Endothelial cell of umbilical vein (primary cell): Measurements from ENCODE around the gene LIN28A. TPM values are rescaled to one million over a fixed set of nuclear protein-coding genes. Genes with fewer than 3 reads are reported as not detected.

Source experiments
- BruUV-seq: library from RNA; stranded (reverse); fragments of 400-500 nt; replicated peaks from 2 replicates; lab custom pipeline; 2021; lab: Mats Ljungman, UMichigan
- CTCF ChIA-PET: fragments of 300-600, 350-600 bp; sonication (Branson Sonifier 250); formaldehyde crosslinking; loops from one replicate; lab custom pipeline; 2021; ENCODE audit warnings: antibody characterized with exemption, inconsistent platforms; lab: Charles Lee
- POLR2A ChIA-PET: fragments of 300-600, 350-600 bp; sonication (Branson Sonifier 250); formaldehyde crosslinking; loops from one replicate; lab custom pipeline; 2021; ENCODE audit warnings: antibody characterized with exemption, inconsistent platforms; lab: Charles Lee
- DNase-seq: peaks from one replicate; pipeline ENCODE4 v3.0.0-alpha.2; 2011; ENCODE audit warnings: low read depth, low spot score
- FAIRE-seq: peaks from 2 replicates; lab custom pipeline; 2011; peaks lifted over from hg19 to GRCh38; lab: Jason Lieb, UNC
- H2AFZ ChIP-seq: 2 replicates; pipeline ENCODE4 v1.6.0; 2012; ENCODE audit warnings: low read depth, low read length, control low read depth, inconsistent platforms
- H3K27ac ChIP-seq: 2 replicates; pipeline ENCODE4 v1.5.1; 2011; ENCODE audit warnings: low read depth, mild to moderate bottlenecking, control low read depth, low read length, moderate library complexity; ENCODE audit not compliant: insufficient read depth
- H3K27me3 ChIP-seq, 2 experiments: 2 replicates each; pipeline versions ENCODE4 v1.6.0 to v1.6.1; 2011; ENCODE audit warnings: low read length in 2 of 2, mixed read lengths in 1 of 2; ENCODE audit not compliant: control insufficient read depth in 2 of 2, insufficient read depth in 2 of 2
- H3K36me3 ChIP-seq, 2 experiments: 2 replicates in 1 of 2; 3 replicates in 1 of 2; pipeline ENCODE4 v1.5.1; 2011; ENCODE audit warnings: low read length in 2 of 2, mild to moderate bottlenecking in 1 of 2, moderate library complexity in 1 of 2; ENCODE audit not compliant: control insufficient read depth in 2 of 2, insufficient read depth in 2 of 2; ENCODE audit errors: extremely low read depth in 1 of 2
- H3K4me1 ChIP-seq: 3 replicates; pipeline ENCODE4 v1.5.1; 2011; ENCODE audit warnings: mild to moderate bottlenecking, low read length; ENCODE audit not compliant: control insufficient read depth, insufficient read depth; ENCODE audit errors: extremely low read depth
- H3K4me2 ChIP-seq: 2 replicates; pipeline ENCODE4 v1.6.1; 2011; ENCODE audit warnings: low read length, control low read depth, mixed read lengths; ENCODE audit not compliant: insufficient read depth
- H3K4me3 ChIP-seq, 3 experiments: fragments of 200-600 bp in 1 of 3; sonication (generic), shearing (Covaris generic) in 1 of 3; replicated peaks in 1 of 3; 2 replicates each; pipeline ENCODE4 v1.5.1; 2011 to 2016; ENCODE audit warnings: control low read depth in 3 of 3, low read length in 3 of 3, mild to moderate bottlenecking in 2 of 3, inconsistent platforms in 1 of 3, low read depth in 1 of 3, moderate library complexity in 1 of 3; ENCODE audit not compliant: insufficient read depth in 1 of 3
- H3K79me2 ChIP-seq: 2 replicates; pipeline ENCODE4 v1.6.0; 2012; ENCODE audit warnings: low read length, inconsistent platforms; ENCODE audit not compliant: control insufficient read depth, insufficient read depth
- H3K9ac ChIP-seq: replicated peaks from 2 replicates; pipeline ENCODE3; 2011; ENCODE audit warnings: low read length, control low read depth; ENCODE audit not compliant: insufficient read depth; ENCODE audit errors: extremely low read depth
- H3K9me1 ChIP-seq: replicated peaks from 3 replicates; pipeline ENCODE4 v1.6.0; 2011; ENCODE audit warnings: mild to moderate bottlenecking, low read length; ENCODE audit not compliant: control insufficient read depth, insufficient read depth; ENCODE audit errors: extremely low read depth
- H3K9me3 ChIP-seq: replicated peaks from 2 replicates; pipeline ENCODE4 v1.5.1; 2012; ENCODE audit warnings: low read length, inconsistent platforms; ENCODE audit not compliant: control insufficient read depth, insufficient read depth
- H4K20me1 ChIP-seq: replicated peaks from 2 replicates; pipeline ENCODE3; 2011; ENCODE audit warnings: mild to moderate bottlenecking, low read length; ENCODE audit not compliant: control insufficient read depth, insufficient read depth; ENCODE audit errors: extremely low read depth
- EZH2 ChIP-seq: IDR thresholded peaks from 2 replicates; pipeline ENCODE4 v1.6.1; 2012; ENCODE audit warnings: borderline replicate concordance, low read depth, mild to moderate bottlenecking, moderate library complexity, low read length, inconsistent platforms; ENCODE audit not compliant: severe bottlenecking
- FOS ChIP-seq: IDR thresholded peaks from 2 replicates; pipeline ENCODE4 v1.6.1; 2011; ENCODE audit warnings: mild to moderate bottlenecking, low read length, moderate library complexity, borderline replicate concordance; ENCODE audit not compliant: insufficient read depth
- GATA2 ChIP-seq: IDR thresholded peaks from 2 replicates; pipeline ENCODE4 v1.7.0; 2011; ENCODE audit warnings: low read depth, mild to moderate bottlenecking, moderate library complexity, mixed read lengths, low read length; ENCODE audit not compliant: insufficient read length, insufficient read depth
- JUN ChIP-seq: IDR thresholded peaks from 2 replicates; pipeline ENCODE4 v1.6.1; 2011; ENCODE audit warnings: borderline replicate concordance, low read depth; ENCODE audit not compliant: insufficient read length, insufficient read depth
- POLR2AphosphoS5 ChIP-seq: IDR thresholded peaks from 2 replicates; pipeline ENCODE4 v1.6.1; 2012; ENCODE audit warnings: low read depth, mild to moderate bottlenecking, control low read depth, low read length, moderate library complexity; ENCODE audit not compliant: insufficient read depth
- dilution Hi-C: fragments of 300-500 bp; cut with MboI; formaldehyde crosslinking; loops from one replicate; pipeline ENCODE4 v1.15.0; 2019; ENCODE audit warnings: low sequenced_read_pairs; ENCODE audit not compliant: extremely low pct_ligation_motif_present
- intact Hi-C: fragments of 100-400 bp; cut with micrococcal nuclease; formaldehyde crosslinking; loops from one replicate; pipeline ENCODE4 v1.10.0; 2022
- polyA plus RNA-seq, 4 experiments: library from polyadenylated mRNA; depleted of rRNA in 3 of 4; stranded (reverse) in 3 of 4; unstranded in 1 of 4; fragments of >200 nt; gene quantifications; 2 replicates each; pipeline versions ENCODE4 v1.2.1 to v1.2.3, GENCODE V29; 2011 to 2012; ENCODE audit warnings: missing spikeins in 1 of 4
- total RNA-seq: library from RNA; stranded (reverse); gene quantifications from 2 replicates; pipeline ENCODE4 v1.2.3, GENCODE V29; 2021

The LIN28A gene
- total and polyA plus RNA-seq, 2 donors (not counting 3 experiments of a cell fraction or from before 2014, with no cell fraction given): 0.11 TPM; not detected in 1

DNA sequence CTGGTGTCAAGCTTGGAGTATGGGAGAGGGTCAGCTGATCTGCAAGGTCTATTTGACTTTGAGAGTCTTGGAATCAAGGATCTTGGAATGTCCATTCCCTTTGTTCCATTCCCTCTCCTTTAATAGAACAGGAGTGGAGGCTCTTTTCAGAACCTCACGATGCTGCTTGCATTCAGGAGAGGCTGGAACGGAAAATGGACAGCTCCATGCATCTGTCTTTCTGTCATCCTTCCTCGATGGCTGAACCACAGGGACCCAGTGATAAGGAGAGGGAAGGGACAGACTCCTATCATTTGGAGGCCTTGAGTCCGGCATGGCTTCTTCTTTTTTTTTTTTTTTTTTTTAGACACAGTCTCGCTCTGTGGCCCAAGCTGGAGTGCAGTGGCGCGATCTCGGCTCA, 14.9 kb upstream of the LIN28A start:
- H3K9ac ChIP-seq: no peak overlapping the region
- no peak overlapping the region for H3K4me3 ChIP-seq
- FAIRE-seq: no peak
- intact Hi-C loops (loop anchor here (10.0 kb wide), 1 partner anchor 291 kb away; no protein-coding TSS in a partner anchor), dilution Hi-C loops (no loop called here)
- H3K4me2 ChIP-seq: no peak overlapping the region
- no peak for DNase-seq
- TF ChIP-seq FOS: no peak
- TF ChIP-seq JUN: no peak
- TF ChIP-seq GATA2: no peak
- BruUV-seq: no TSS peak
- H3K36me3 ChIP-seq: no peaks in the 10 kb centered on the region
- H3K4me1 ChIP-seq: no peaks in the 10 kb centered on the region
- ChIA-PET POLR2A (no interaction called here), CTCF (interaction anchor here (1.5 to 2.8 kb wide), 3 partner anchors 18 to 291 kb away, joined by 4 to 13 read pairs (median 5); no protein-coding TSS in a partner anchor)
- no peaks in the 10 kb centered on the region for H3K79me2 ChIP-seq
- H4K20me1 ChIP-seq: no peaks in the 10 kb centered on the region
- no peaks in the 10 kb centered on the region for H3K9me3 ChIP-seq
- no peaks in the 10 kb centered on the region for H3K27me3 ChIP-seq
- H2AFZ ChIP-seq: no peak overlapping the region
- no peaks in the 10 kb centered on the region for H3K9me1 ChIP-seq
- H3K27ac ChIP-seq: no peak overlapping the region

DNA sequence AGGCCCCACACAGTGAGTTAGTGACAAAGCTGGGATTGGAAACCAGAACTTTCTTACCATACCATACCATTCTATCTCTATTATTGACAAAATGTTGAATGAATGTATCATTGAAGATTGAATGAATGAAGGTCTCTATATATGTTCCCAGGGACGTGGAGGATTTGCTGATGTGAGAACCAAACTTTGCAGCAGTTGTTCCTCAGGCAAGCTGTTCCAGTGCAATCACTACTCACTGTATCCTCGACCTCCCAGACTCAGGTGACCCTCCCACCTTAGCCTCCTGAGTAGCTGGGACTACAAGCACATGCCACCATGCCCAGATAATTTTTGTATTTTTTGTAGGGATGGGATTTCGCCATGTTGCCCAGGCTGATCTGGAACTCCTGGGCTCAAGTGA, 11.6 kb upstream of the LIN28A start:
- H4K20me1 ChIP-seq: no peaks in the 10 kb centered on the region
- no peaks in the 10 kb centered on the region for H3K36me3 ChIP-seq
- H3K27me3 ChIP-seq: peaks cover 0 to 2% of the 10 kb centered on the region in 2 experiments
- no peak overlapping the region for H2AFZ ChIP-seq
- ChIA-PET POLR2A (no interaction called here), CTCF (interaction anchor here (1.2 to 9.0 kb wide), 2 partner anchors 17 to 77 kb away, joined by 4 to 102 read pairs; no protein-coding TSS in a partner anchor)
- no peaks in the 10 kb centered on the region for H3K9me1 ChIP-seq
- H3K79me2 ChIP-seq: no peaks in the 10 kb centered on the region
- no peaks in the 10 kb centered on the region for H3K9me3 ChIP-seq
- TF ChIP-seq EZH2 (no peak), POLR2AphosphoS5 (no peak), FOS (no peak), JUN (no peak)
- no peak for DNase-seq
- BruUV-seq: no TSS peak
- no peak for FAIRE-seq
- intact Hi-C loops (loop anchor here (10.0 kb wide), 1 partner anchor 294 kb away; no protein-coding TSS in a partner anchor), dilution Hi-C loops (no loop called here)
- no peak overlapping the region for H3K4me3 ChIP-seq
- H3K4me1 ChIP-seq: no peaks in the 10 kb centered on the region
- H3K9ac ChIP-seq: no peak overlapping the region
- H3K27ac ChIP-seq: no peak overlapping the region
- H3K4me2 ChIP-seq: no peak overlapping the region
